ENCODE results near the gene F2. TPM values are rescaled to one million over a fixed set of nuclear protein-coding genes. Genes with fewer than 3 reads are reported as not detected.
"Not testable (repeated sequence)": the region's sequence is repeated elsewhere in the genome, so short reads cannot be mapped to it uniquely, and the experiment has no call there.

Gene F2
- not detected in 2 replicates for total RNA-seq

DNA sequence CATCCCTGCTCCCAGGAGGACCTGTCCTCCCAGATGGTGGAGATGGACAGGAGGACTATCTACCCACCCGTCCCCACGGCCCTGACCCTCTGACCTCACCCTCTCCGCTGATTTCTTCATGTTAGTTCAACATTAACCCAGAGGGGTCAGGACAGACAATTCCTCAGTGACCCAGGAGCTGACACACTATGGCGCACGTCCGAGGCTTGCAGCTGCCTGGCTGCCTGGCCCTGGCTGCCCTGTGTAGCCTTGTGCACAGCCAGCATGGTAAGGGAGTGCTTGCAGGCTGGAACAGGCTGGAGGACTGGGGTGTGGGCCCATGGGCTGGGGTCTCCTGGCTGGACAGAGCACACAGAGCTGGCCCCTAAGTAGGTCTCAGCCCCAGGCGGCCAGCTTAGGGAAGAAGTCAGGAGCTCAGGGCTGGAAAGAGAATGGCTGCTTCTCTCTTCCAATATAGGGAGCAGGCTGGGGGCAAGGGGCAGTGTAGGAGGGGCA is at the start of gene F2:
Gene F2 (plus strand): TSS at position 166 of the 495 bp plus-strand sequence. CDS start 23 bp downstream, at position 189.
- H3K27me3 Mint-ChIP-seq: peaks cover 3% of the 10 kb centered on the region
- intact Hi-C loops (cut with micrococcal nuclease): no loop called here
- no peak within 1 kb of the TSS for H3K4me3 Mint-ChIP-seq
- peaks cover under 1% of the 10 kb centered on the region for H3K4me1 Mint-ChIP-seq
- POLR2A ChIA-PET: no interaction called here
- H3K36me3 Mint-ChIP-seq (ENCODE audit: low read depth): no peaks in the 10 kb centered on the region
- no peak for DNase-seq
- CTCF ChIA-PET: no interaction called here
- no peak within 1 kb of the TSS for H3K27ac Mint-ChIP-seq
- TF ChIP-seq, protein P1, sequence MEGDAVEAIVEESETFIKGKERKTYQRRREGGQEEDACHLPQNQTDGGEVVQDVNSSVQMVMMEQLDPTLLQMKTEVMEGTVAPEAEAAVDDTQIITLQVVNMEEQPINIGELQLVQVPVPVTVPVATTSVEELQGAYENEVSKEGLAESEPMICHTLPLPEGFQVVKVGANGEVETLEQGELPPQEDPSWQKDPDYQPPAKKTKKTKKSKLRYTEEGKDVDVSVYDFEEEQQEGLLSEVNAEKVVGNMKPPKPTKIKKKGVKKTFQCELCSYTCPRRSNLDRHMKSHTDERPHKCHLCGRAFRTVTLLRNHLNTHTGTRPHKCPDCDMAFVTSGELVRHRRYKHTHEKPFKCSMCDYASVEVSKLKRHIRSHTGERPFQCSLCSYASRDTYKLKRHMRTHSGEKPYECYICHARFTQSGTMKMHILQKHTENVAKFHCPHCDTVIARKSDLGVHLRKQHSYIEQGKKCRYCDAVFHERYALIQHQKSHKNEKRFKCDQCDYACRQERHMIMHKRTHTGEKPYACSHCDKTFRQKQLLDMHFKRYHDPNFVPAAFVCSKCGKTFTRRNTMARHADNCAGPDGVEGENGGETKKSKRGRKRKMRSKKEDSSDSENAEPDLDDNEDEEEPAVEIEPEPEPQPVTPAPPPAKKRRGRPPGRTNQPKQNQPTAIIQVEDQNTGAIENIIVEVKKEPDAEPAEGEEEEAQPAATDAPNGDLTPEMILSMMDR (IDR thresholded peaks at IDR 0.05): no peak
- no peak for ATAC-seq (ENCODE audit: low read depth)
- no peaks in the 10 kb centered on the region for H3K9me3 Mint-ChIP-seq

DNA sequence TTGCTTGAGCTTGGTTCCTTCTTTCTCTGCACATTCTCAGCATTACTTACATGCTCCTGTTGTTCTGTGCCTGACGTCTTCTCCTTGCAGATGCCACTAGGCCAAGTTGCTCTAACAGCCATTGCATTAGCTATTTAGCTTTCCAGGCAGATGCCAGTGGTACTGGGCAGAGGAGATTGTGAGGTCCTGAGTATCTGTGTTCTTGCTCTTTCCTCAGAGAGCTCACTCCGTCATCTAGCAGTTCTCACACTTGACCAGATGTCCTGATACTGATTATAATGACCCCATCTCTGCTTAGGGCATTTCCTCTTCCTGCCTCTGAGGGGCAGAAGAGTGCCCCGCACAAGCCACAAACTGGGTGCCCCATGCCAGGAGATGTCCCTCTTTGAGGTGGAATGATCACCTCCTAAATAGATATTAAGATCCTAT is 49.3 kb upstream of the F2 start:
- intact Hi-C loops (cut with micrococcal nuclease): no loop called here
- H3K4me3 Mint-ChIP-seq: no peak overlapping the region
- H3K27ac Mint-ChIP-seq: no peak overlapping the region
- no peak for ATAC-seq (ENCODE audit: low read depth)
- ChIA-PET CTCF (no interaction called here), POLR2A (no interaction called here)
- H3K27me3 Mint-ChIP-seq: no peaks in the 10 kb centered on the region
- peaks cover 7% of the 10 kb centered on the region for H3K4me1 Mint-ChIP-seq
- H3K9me3 Mint-ChIP-seq: no peaks in the 10 kb centered on the region
- DNase-seq: no peak
- TF ChIP-seq, protein P1 (IDR thresholded peaks at IDR 0.05): no peak
- peaks cover 83% of the 10 kb centered on the region for H3K36me3 Mint-ChIP-seq (ENCODE audit: low read depth)

DNA sequence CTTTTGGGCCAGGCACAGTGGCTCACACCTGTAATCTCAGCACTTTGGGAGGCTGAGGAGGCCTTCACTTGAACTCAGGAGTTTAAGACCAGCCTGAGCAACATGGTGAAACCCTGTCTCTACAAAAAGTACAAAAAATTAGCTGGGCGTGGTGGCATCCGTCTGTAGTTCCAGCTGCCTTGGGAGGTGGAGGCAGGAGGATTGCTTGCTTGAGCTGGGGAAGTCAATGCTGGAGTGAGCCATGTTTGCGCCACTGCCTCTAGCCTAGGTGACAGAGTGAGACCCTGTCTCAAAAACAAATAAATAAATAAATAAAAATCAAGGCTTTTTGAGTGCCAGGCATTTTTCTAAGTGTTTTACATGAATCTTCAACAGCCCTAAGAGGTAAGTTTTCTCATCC is 48.5 kb upstream of the F2 start:
- Mint-ChIP-seq H3K4me1 (peaks cover 15% of the 10 kb centered on the region), H3K36me3 (ENCODE audit: low read depth) (peaks cover 75% of the 10 kb centered on the region)
- ATAC-seq (ENCODE audit: low read depth); H3K27me3 Mint-ChIP-seq; H3K4me3 Mint-ChIP-seq; CTCF ChIA-PET; H3K9me3 Mint-ChIP-seq; DNase-seq; H3K27ac Mint-ChIP-seq; intact Hi-C loops (cut with micrococcal nuclease); POLR2A ChIA-PET: not testable (repeated sequence)

DNA sequence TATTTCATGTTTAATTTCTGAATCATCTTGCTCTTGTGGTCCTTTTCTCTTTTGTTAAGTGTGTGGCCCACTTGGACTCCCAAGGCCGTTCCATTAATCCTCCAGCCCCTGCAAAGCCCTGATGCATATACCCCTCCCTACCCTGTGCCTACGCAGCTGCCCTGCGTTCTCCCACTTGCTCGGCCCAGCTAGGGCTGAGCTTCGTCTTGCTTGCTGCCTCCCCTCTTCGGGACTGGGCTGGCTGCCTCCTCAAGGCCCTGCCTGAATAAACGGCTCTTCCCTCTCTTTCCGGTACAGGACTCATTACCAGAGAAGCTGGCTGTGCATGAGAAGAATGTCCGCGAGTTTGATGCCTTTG is 47.1 kb upstream of the F2 start:
- no peaks in the 10 kb centered on the region for H3K9me3 Mint-ChIP-seq
- H3K36me3 Mint-ChIP-seq (ENCODE audit: low read depth): peaks cover 68% of the 10 kb centered on the region
- ATAC-seq (ENCODE audit: low read depth) (no peak), DNase-seq (no peak)
- H3K4me3 Mint-ChIP-seq: no peak overlapping the region
- H3K4me1 Mint-ChIP-seq: peaks cover 27% of the 10 kb centered on the region
- TF ChIP-seq, protein P1 (IDR thresholded peaks at IDR 0.05): no peak
- CTCF ChIA-PET: no interaction called here
- intact Hi-C loops (cut with micrococcal nuclease): no loop called here
- no peaks in the 10 kb centered on the region for H3K27me3 Mint-ChIP-seq
- no peak overlapping the region for H3K27ac Mint-ChIP-seq
- POLR2A ChIA-PET: no interaction called here

DNA sequence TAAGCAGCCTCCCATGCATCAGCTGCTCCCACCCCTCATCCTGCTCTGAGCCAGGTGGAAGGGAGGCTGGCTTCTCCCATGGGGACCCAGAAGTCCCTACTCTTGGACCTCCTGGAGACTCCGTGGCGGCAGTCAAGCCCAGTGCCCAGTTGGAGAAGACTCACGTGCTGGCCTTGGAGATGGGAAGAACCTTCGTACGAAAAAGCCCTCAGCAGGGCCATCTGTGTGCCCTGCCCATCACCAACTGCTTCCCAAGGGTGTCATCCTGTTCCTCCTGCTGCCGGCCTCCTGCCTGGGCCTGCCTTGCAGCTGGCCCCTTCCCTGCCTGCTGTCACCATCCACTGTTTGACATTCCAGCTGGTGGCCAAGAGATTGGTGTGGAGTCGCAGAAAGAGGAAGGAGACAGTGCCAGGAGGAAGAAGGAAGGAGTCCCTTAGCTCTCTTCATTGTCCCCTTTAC is 46.6 kb upstream of the F2 start:
- no peak overlapping the region for H3K4me3 Mint-ChIP-seq
- no peaks in the 10 kb centered on the region for H3K9me3 Mint-ChIP-seq
- ATAC-seq (ENCODE audit: low read depth) (no peak), DNase-seq (no peak)
- CTCF ChIA-PET: no interaction called here
- POLR2A ChIA-PET: no interaction called here
- no peaks in the 10 kb centered on the region for H3K27me3 Mint-ChIP-seq
- TF ChIP-seq, protein P1 (IDR thresholded peaks at IDR 0.05): no peak
- intact Hi-C loops (cut with micrococcal nuclease): no loop called here
- no peak overlapping the region for H3K27ac Mint-ChIP-seq
- H3K4me1 Mint-ChIP-seq: peaks cover 32% of the 10 kb centered on the region
- H3K36me3 Mint-ChIP-seq (ENCODE audit: low read depth): peaks cover 68% of the 10 kb centered on the region
